K562 (cell line): ENCODE measurements around the gene HAUS3. TPM values are rescaled to one million over a fixed set of nuclear protein-coding genes. Genes with fewer than 3 reads are reported as not detected.

Experiments
- ARHGAP35 ChIP-seq: fragments of 450-650 bp; IDR thresholded peaks from 2 replicates; pipeline ENCODE4 v1.6.1; 2018; ENCODE audit not compliant: partially characterized antibody
- CLOCK ChIP-seq: fragments of 250-450 bp; sonication (Bioruptor Pico); IDR thresholded peaks from 2 replicates; pipeline ENCODE4 v1.4.0; 2020; ENCODE audit warnings: mild to moderate bottlenecking, moderate library complexity, borderline replicate concordance
- ELF1 ChIP-seq: fragments of 200-800 bp; sonication (Bioruptor generic); IDR thresholded peaks from 2 replicates; pipeline ENCODE4 v1.6.1; 2016; ENCODE audit warnings: missing genetic modification characterization, missing compliant biosample characterization
- EP400 ChIP-seq: fragments of 450-650 bp; IDR thresholded peaks from 2 replicates; pipeline ENCODE4 v1.6.1; 2017; ENCODE audit warnings: antibody characterized with exemption, mild to moderate bottlenecking, moderate library complexity
- HDAC6 ChIP-seq: IDR thresholded peaks from 2 replicates; pipeline ENCODE4 v1.6.1; 2012; ENCODE audit warnings: low read depth, mild to moderate bottlenecking, control low read depth, inconsistent platforms, low read length, moderate library complexity
- HNRNPLL ChIP-seq: fragments of 200-400 bp; formaldehyde crosslinking; IDR thresholded peaks from 2 replicates; pipeline ENCODE4 v1.6.1; 2017; ENCODE audit warnings: low read length, low read depth, mild to moderate bottlenecking; ENCODE audit not compliant: poor library complexity, severe bottlenecking
- MAZ ChIP-seq, 2 experiments: fragments of 450-650 bp in 1 of 2; sonication (generic) in 1 of 2; formaldehyde crosslinking; IDR thresholded peaks in 1 of 2; conservative IDR thresholded peaks in 1 of 2; 2 replicates each; pipeline versions ENCODE4 v1.4.0 to v1.5.0; 2020; ENCODE audit warnings: mild to moderate bottlenecking in 1 of 2, missing genetic modification reagents in 1 of 2
- POLR3G ChIP-seq: IDR thresholded peaks from 2 replicates; pipeline ENCODE4 v1.6.1; 2011; ENCODE audit not compliant: insufficient read length, insufficient replicate concordance; ENCODE audit errors: extremely low read depth
- SMC3 ChIP-seq: conservative IDR thresholded peaks from 2 replicates; pipeline ENCODE4 v1.6.1; 2011; ENCODE audit warnings: low read depth, low read length, improper control_type of control experiment; ENCODE audit not compliant: insufficient read depth
- TRIM25 ChIP-seq: fragments of 450-650 bp; IDR thresholded peaks from 2 replicates; pipeline ENCODE4 v1.7.0; 2016; ENCODE audit warnings: borderline replicate concordance
- ZBTB7A ChIP-seq: IDR thresholded peaks from 2 replicates; pipeline ENCODE4 v1.6.1; 2011; ENCODE audit warnings: low read depth, mild to moderate bottlenecking, low read length, moderate library complexity, borderline replicate concordance; ENCODE audit not compliant: control insufficient read depth
- ZNF436 ChIP-seq: fragments of 250-450, 450-650 bp; sonication (Bioruptor Pico); formaldehyde crosslinking; IDR thresholded peaks from 2 replicates; pipeline ENCODE4 v1.7.0; 2020; ENCODE audit warnings: mild to moderate bottlenecking
- ZNF561 ChIP-seq: fragments of 450-650 bp; formaldehyde crosslinking; conservative IDR thresholded peaks from 2 replicates; pipeline ENCODE4 v1.4.0; 2020; ENCODE audit warnings: mild to moderate bottlenecking, moderate library complexity
- ZNF655 ChIP-seq: fragments of 250-450 bp; sonication (Bioruptor Pico); IDR thresholded peaks from 2 replicates; pipeline ENCODE4 v1.5.0; 2021
- polyA plus RNA-seq, 8 experiments: library from polyadenylated mRNA; depleted of rRNA in 4 of 8; stranded (reverse) in 5 of 8; unstranded in 3 of 8; fragments of >200 nt; fragmentation: Nextera tagmentation in 2 of 8; fragmentation: Illumina TruSeq in 1 of 8; extraction: Ambion mirVana in 2 of 8; extraction: Trizol in 1 of 8; gene quantifications; 2 replicates each; pipeline versions ENCODE4 v1.2.1 to v1.2.3, GENCODE V29; 2011 to 2014; ENCODE audit warnings: inconsistent platforms in 1 of 8, missing spikeins in 1 of 8
- total RNA-seq, 7 experiments: library from RNA; depleted of rRNA in 6 of 7; stranded (reverse); fragments of >200 nt in 6 of 7; fragmentation: Illumina TruSeq in 2 of 7; extraction: Trizol in 2 of 7; gene quantifications; 2 replicates each; pipeline versions ENCODE4 v1.2.1 to v1.2.3, GENCODE V29; 2011 to 2021; ENCODE audit warnings: low replicate concordance in 1 of 7
- TF ChIP-seq, protein P1 (sequence below): fragments of 450-650 bp; IDR thresholded peaks from 2 replicates; pipeline ENCODE4 v1.6.1; 2016; ENCODE audit warnings: missing biosample characterization, missing genetic modification characterization
- TF ChIP-seq, protein P2 (sequence below): sonication (generic); formaldehyde crosslinking; IDR thresholded peaks from 2 replicates; pipeline ENCODE4 v1.8.0; 2022; ENCODE audit warnings: mild to moderate bottlenecking, missing genetic modification reagents

The HAUS3 gene
- total and polyA plus RNA-seq, 9 of the 15 experiments (the other 6 are each of a cell fraction or from before 2014, with no cell fraction given) = 8.9 to 25.7 (median 21.5) TPM

- TF ChIP-seq HNRNPLL = no peak
- TF ChIP-seq, protein P1, sequence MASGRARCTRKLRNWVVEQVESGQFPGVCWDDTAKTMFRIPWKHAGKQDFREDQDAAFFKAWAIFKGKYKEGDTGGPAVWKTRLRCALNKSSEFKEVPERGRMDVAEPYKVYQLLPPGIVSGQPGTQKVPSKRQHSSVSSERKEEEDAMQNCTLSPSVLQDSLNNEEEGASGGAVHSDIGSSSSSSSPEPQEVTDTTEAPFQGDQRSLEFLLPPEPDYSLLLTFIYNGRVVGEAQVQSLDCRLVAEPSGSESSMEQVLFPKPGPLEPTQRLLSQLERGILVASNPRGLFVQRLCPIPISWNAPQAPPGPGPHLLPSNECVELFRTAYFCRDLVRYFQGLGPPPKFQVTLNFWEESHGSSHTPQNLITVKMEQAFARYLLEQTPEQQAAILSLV = no peak
- no peak for TF ChIP-seq ZNF436 (CRISPR knock-in tag)
- TF ChIP-seq HDAC6 = no peak
- no peak for TF ChIP-seq ELF1 (tag)
- no peak for TF ChIP-seq ZNF561 (CRISPR knock-in tag)
- no peak for TF ChIP-seq EP400
- no peak for TF ChIP-seq TRIM25
- TF ChIP-seq, protein P2, sequence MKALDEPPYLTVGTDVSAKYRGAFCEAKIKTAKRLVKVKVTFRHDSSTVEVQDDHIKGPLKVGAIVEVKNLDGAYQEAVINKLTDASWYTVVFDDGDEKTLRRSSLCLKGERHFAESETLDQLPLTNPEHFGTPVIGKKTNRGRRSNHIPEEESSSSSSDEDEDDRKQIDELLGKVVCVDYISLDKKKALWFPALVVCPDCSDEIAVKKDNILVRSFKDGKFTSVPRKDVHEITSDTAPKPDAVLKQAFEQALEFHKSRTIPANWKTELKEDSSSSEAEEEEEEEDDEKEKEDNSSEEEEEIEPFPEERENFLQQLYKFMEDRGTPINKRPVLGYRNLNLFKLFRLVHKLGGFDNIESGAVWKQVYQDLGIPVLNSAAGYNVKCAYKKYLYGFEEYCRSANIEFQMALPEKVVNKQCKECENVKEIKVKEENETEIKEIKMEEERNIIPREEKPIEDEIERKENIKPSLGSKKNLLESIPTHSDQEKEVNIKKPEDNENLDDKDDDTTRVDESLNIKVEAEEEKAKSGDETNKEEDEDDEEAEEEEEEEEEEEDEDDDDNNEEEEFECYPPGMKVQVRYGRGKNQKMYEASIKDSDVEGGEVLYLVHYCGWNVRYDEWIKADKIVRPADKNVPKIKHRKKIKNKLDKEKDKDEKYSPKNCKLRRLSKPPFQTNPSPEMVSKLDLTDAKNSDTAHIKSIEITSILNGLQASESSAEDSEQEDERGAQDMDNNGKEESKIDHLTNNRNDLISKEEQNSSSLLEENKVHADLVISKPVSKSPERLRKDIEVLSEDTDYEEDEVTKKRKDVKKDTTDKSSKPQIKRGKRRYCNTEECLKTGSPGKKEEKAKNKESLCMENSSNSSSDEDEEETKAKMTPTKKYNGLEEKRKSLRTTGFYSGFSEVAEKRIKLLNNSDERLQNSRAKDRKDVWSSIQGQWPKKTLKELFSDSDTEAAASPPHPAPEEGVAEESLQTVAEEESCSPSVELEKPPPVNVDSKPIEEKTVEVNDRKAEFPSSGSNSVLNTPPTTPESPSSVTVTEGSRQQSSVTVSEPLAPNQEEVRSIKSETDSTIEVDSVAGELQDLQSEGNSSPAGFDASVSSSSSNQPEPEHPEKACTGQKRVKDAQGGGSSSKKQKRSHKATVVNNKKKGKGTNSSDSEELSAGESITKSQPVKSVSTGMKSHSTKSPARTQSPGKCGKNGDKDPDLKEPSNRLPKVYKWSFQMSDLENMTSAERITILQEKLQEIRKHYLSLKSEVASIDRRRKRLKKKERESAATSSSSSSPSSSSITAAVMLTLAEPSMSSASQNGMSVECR (CRISPR knock-in tag) = no peak
- TF ChIP-seq ZBTB7A = peak; percentile 81; the same call in 1 of the 2 replicates
- TF ChIP-seq ARHGAP35 = no peak
- no peak for TF ChIP-seq ZNF655 (CRISPR knock-in tag)
- no peak for TF ChIP-seq SMC3
- TF ChIP-seq POLR3G = no peak
- 0 out of 4 replicates have a peak, but pooled peaks of 1 of the 2 experiments have one; percentile 37 for TF ChIP-seq MAZ (CRISPR knock-in tag; conservative IDR thresholded peaks at IDR 0.05 in 1 of 2, IDR thresholded peaks at IDR 0.05 in 1 of 2)
- no peak for TF ChIP-seq CLOCK (CRISPR knock-in tag)
Observed at GRCh38 chr4:2267320-2267811, 25.4 kb upstream of the HAUS3 start (continued).
